Fibroblast of skin of back (primary cell): ENCODE measurements around the gene DCAF11.
A peak's percentile ranks its signal among the peaks of the same experiment; 100 is the strongest.

ENCODE experiments used
- DNase-seq: peaks from one replicate; pipeline ENCODE4 v3.0.0-alpha.2; 2013

Gene DCAF11

GRCh38 chr14:24141097-24141880 lies 26.7 kb downstream of the DCAF11 start, which contains the start of gene EMC9:
EMC9 (minus strand) TSS chr14:24141591; CDS start chr14:24141304, 287 bp downstream.
- DNase-seq: peak; percentile 99

- peak; percentile 88 for DNase-seq
Observed at GRCh38 chr14:24143511-24143910, 28.9 kb downstream of the DCAF11 start.

GRCh38 chr14:24144451-24144850 lies 29.9 kb downstream of the DCAF11 start:
- no peak for DNase-seq

- DNase-seq: no peak
Observed at GRCh38 chr14:24145219-24145618, 30.6 kb downstream of the DCAF11 start.

- DNase-seq: peak; percentile 71
Observed at GRCh38 chr14:24145690-24146452, 31.3 kb downstream of the DCAF11 start.

GRCh38 chr14:24146453-24146977 lies 31.9 kb downstream of the DCAF11 start, which contains the start of gene PSME2:
PSME2 (minus strand) TSS chr14:24146610; CDS start chr14:24146581, 29 bp downstream.
- peak; percentile 98 for DNase-seq

- DNase-seq: peak; percentile 99
Observed at GRCh38 chr14:24146978-24147760, 32.6 kb downstream of the DCAF11 start, which contains the start of gene RNF31. RNF31 (plus strand) TSS chr14:24147498; CDS start chr14:24147699, 201 bp downstream.

GRCh38 chr14:24147761-24148428 lies 33.3 kb downstream of the DCAF11 start:
- no peak for DNase-seq

- DNase-seq: no peak
Observed at GRCh38 chr14:24149302-24149969, 34.9 kb downstream of the DCAF11 start.

- no peak for DNase-seq
Observed at GRCh38 chr14:24150061-24150460, 35.5 kb downstream of the DCAF11 start.

- no peak for DNase-seq
Observed at GRCh38 chr14:24150567-24150966, 36.0 kb downstream of the DCAF11 start.

GRCh38 chr14:24150993-24151392 lies 36.4 kb downstream of the DCAF11 start:
- no peak for DNase-seq

GRCh38 chr14:24151404-24152080 lies 37.0 kb downstream of the DCAF11 start:
- no peak for DNase-seq

- no peak for DNase-seq
Observed at GRCh38 chr14:24155100-24155499, 40.5 kb downstream of the DCAF11 start.

- DNase-seq: no peak
Observed at GRCh38 chr14:24156840-24157239, 42.3 kb downstream of the DCAF11 start.

- DNase-seq: no peak
Observed at GRCh38 chr14:24157331-24157730, 42.8 kb downstream of the DCAF11 start.

- DNase-seq: no peak
Observed at GRCh38 chr14:24159777-24160498, 45.4 kb downstream of the DCAF11 start.

- no peak for DNase-seq
Observed at GRCh38 chr14:24160499-24160849, 45.9 kb downstream of the DCAF11 start.

GRCh38 chr14:24160850-24161804 lies 46.5 kb downstream of the DCAF11 start, which contains the start of gene IRF9:
IRF9 (plus strand) TSS chr14:24161265; CDS start chr14:24162145, 880 bp downstream.
- peak; percentile 95 for DNase-seq
